Right lobe of liver (tissue), 4 donors: Measurements from ENCODE around the gene LONP2.

Source experiments
- POLR2A ChIP-seq: fragments of 450-650 bp; IDR thresholded peaks from one replicate; pipeline ENCODE4 v1.6.1; 2017; ENCODE audit warnings: antibody characterized with exemption, mild to moderate bottlenecking
- TF ChIP-seq, protein P1 (sequence below), 4 donors: fragments of 200-600 bp in 3 of 4; fragments of 450-650 bp in 1 of 4; IDR thresholded peaks; one replicate each; pipeline versions ENCODE4 v1.5.1 to v1.8.0; 2016 to 2022; ENCODE audit warnings: antibody characterized with exemption in 4 of 4, mild to moderate bottlenecking in 2 of 4
- donor health status: DM: no; HTN: no; CAD: no.
- donor health status: DM: no; HTN: no; CAD: no.
- donor health status: DM: no; HTN: yes; CAD: no.

DNA sequence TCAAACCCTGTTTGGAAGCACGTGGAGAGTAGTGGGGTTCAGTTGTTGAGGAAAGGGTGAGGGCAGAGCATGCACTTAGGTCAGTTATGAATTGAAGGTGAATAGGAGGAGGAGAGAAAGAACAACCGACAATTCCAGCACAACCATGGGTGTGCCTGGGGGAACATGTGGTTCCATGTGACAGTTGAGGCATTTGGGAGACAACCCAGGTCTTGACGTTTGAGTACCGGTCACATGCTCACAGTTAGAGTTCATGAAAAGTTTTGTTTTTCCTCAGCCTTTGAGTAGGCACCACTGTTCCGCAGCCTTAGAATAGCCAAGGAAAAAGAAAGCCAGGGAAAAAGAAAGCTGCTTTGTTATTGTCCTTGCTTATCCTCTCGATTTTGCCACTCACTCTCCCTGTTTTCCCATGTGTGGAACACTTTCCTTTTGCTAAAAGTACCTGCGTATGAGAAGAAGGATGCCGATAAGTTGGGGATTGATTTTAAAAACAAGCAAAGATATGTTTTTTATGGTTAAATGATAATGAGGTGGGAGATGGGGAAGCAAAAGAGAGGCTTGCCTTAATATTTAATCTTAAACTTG lies 28.8 kb downstream of the LONP2 start:
- TF ChIP-seq, protein P1, sequence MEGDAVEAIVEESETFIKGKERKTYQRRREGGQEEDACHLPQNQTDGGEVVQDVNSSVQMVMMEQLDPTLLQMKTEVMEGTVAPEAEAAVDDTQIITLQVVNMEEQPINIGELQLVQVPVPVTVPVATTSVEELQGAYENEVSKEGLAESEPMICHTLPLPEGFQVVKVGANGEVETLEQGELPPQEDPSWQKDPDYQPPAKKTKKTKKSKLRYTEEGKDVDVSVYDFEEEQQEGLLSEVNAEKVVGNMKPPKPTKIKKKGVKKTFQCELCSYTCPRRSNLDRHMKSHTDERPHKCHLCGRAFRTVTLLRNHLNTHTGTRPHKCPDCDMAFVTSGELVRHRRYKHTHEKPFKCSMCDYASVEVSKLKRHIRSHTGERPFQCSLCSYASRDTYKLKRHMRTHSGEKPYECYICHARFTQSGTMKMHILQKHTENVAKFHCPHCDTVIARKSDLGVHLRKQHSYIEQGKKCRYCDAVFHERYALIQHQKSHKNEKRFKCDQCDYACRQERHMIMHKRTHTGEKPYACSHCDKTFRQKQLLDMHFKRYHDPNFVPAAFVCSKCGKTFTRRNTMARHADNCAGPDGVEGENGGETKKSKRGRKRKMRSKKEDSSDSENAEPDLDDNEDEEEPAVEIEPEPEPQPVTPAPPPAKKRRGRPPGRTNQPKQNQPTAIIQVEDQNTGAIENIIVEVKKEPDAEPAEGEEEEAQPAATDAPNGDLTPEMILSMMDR (IDR thresholded peaks at IDR 0.05) = no peak
- no peak for TF ChIP-seq POLR2A
